Activated naive CD8-positive, alpha-beta T cell treated with anti-CD3 and anti-CD28 coated beads, Interleukin-2, amount 50 U/mL, for 16 hours (primary cell): ENCODE data around the gene RPAIN.
"Not testable (repeated sequence)": the region's sequence is repeated elsewhere in the genome, so short reads cannot be mapped to it uniquely, and the experiment has no call there.

Experiments
- DNase-seq: peaks from one replicate; pipeline ENCODE4 v3.0.0-alpha.2; 2020; ENCODE audit warnings: low read depth, low spot score

RPAIN gene

GRCh38 chr17:5429191-5429887 is 9.4 kb downstream of the RPAIN start:
- DNase-seq, result no peak

GRCh38 chr17:5430413-5430999 is 10.5 kb downstream of the RPAIN start:
- DNase-seq, result no peak

GRCh38 chr17:5431234-5431633 is 11.3 kb downstream of the RPAIN start:
- DNase-seq, result not testable (repeated sequence)

- DNase-seq, result no peak
Measured at GRCh38 chr17:5431949-5432556, 12.1 kb downstream of the RPAIN start.

- no peak for DNase-seq
Measured at GRCh38 chr17:5434984-5435383, 15.0 kb downstream of the RPAIN start.

GRCh38 chr17:5435781-5436315 is 15.9 kb downstream of the RPAIN start:
- not testable (repeated sequence) for DNase-seq

GRCh38 chr17:5437721-5438317 is 17.8 kb downstream of the RPAIN start:
- no peak for DNase-seq

- peak; percentile 81 for DNase-seq
Measured at GRCh38 chr17:5438716-5439445, 18.9 kb downstream of the RPAIN start, which contains the start of gene C1QBP. Gene C1QBP, minus strand, starts transcription at chr17:5439155. Its CDS starts 82 bp downstream, at chr17:5439073.

GRCh38 chr17:5439446-5439764 is 19.4 kb downstream of the RPAIN start:
- DNase-seq, result no peak

- DNase-seq, result no peak
Measured at GRCh38 chr17:5443728-5444127, 23.7 kb downstream of the RPAIN start.

- DNase-seq, result no peak
Measured at GRCh38 chr17:5444209-5444608, 24.2 kb downstream of the RPAIN start.

- no peak for DNase-seq
Measured at GRCh38 chr17:5446786-5447185, 26.8 kb downstream of the RPAIN start.

- DNase-seq, result no peak
Measured at GRCh38 chr17:5464717-5465507, 44.9 kb downstream of the RPAIN start.

GRCh38 chr17:5466295-5466694 is 46.3 kb downstream of the RPAIN start:
- DNase-seq, result no peak

GRCh38 chr17:5467416-5467815 is 47.4 kb downstream of the RPAIN start:
- DNase-seq, result no peak

GRCh38 chr17:5468075-5468473 is 48.1 kb downstream of the RPAIN start:
- DNase-seq, result no peak

GRCh38 chr17:5472511-5472910 is 52.5 kb downstream of the RPAIN start:
- no peak for DNase-seq

- no peak for DNase-seq
Measured at GRCh38 chr17:5473906-5474305, 53.9 kb downstream of the RPAIN start.

GRCh38 chr17:5478992-5479391 is 59.0 kb downstream of the RPAIN start:
- no peak for DNase-seq

- DNase-seq, result no peak
Measured at GRCh38 chr17:5480962-5481361, 61.0 kb downstream of the RPAIN start.

- DNase-seq, result no peak
Measured at GRCh38 chr17:5481451-5481850, 61.5 kb downstream of the RPAIN start.
